Smooth muscle cell of bladder (primary cell): ENCODE data around the gene SLC46A3. TPM values are rescaled to one million over a fixed set of nuclear protein-coding genes. Genes with fewer than 3 reads are reported as not detected.

ENCODE experiments used
- total RNA-seq: library from RNA; depleted of rRNA; stranded (reverse); fragments of >200 nt; gene quantifications from 2 replicates; pipeline ENCODE4 v1.2.3, GENCODE V29; 2014

Gene SLC46A3, protein sequence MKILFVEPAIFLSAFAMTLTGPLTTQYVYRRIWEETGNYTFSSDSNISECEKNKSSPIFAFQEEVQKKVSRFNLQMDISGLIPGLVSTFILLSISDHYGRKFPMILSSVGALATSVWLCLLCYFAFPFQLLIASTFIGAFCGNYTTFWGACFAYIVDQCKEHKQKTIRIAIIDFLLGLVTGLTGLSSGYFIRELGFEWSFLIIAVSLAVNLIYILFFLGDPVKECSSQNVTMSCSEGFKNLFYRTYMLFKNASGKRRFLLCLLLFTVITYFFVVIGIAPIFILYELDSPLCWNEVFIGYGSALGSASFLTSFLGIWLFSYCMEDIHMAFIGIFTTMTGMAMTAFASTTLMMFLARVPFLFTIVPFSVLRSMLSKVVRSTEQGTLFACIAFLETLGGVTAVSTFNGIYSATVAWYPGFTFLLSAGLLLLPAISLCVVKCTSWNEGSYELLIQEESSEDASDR
- total RNA-seq: 5.8 and 6.5 TPM in 2 replicates

DNA sequence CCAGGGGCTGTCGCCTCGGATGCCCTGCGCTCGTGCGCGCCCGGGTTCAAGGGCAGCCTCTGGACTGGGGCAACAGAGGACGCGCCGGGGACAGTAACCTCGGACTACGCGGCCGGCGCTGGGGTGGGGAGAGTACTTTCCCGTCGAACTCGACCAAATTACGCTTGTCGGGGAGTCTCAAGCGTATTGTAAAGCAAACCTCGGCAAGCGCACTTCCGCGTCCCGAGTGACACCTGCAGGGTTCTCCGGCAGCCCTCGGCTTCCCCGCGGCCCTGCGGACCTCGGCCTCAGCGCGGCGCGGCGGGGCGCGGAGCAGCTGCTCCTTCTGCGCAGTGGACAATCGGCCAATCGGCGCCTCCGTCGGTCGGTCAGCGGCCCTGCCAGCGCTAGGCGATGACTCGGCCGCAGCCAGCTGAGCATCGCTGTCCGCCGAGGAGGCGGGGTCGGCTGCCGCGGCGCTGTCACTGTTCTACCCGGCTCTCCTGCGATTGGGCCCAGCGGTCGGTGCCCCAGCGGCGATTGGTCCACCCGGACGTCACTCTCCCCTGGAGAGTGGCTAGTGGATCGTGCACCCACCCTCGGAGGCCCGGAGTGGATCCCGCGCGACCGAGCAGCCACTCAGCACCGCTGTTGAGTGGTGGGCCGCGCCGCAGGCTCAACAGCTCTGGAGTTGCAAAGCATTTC, at the start of gene SLC46A3:
TSS of gene SLC46A3 (minus strand) at position 428 of the 684 bp plus-strand sequence. CDS start 972 bp downstream, outside the sequence.

DNA sequence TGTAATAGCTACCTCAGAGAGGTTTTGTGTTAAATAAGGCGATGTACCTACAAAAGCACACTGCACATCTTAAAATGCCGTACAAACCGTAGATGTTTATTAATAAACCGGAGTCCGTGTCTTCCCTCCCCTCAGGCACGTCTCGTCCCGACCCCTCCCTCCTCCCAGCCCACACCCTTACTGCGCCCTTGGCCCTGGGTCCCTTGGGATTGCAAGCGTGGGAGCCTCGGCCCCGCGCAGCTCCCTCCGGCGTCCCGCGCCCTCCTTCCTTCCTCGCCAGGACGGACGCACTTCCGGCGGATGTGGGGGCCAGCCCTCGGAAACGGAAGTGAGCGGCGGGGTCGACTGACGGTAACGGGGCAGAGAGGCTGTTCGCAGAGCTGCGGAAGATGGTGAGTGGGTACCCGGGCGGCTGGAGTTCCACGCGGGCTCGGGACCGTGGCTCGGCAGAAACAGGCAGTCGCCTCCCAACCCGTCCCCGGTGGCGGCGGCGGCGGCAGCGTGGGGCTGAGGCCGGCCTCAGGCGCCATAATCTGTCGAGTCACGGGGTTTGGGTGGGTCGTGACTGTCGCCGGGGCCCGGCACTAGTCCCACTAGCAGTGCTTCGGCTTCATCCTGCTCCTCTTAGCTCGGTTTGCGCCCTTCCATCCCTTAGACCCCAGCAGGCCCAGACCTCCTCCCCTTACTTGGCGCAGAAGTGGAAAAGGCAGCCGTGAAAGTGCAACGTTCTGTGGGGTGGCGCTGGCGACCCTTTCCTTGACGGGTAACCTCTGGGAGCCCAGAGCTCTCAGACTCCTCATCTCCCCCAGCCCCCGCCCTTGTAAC, 59.8 kb downstream of the SLC46A3 start, which contains the start of gene POMP:
TSS of gene POMP (plus strand) at position 335 of the 825 bp plus-strand sequence. CDS start at position 390, 55 bp downstream.

Other genes with a start within 250 kb of the SLC46A3 start
- 3.3 and 10.1 TPM in 2 replicates for gene FLT1, start 223.8 kb downstream of the SLC46A3 start, total RNA-seq
- gene POMP, start 59.8 kb downstream of the SLC46A3 start, total RNA-seq: 86.1 and 98.6 TPM in 2 replicates
- gene MTUS2, start 101.4 kb upstream of the SLC46A3 start, total RNA-seq: under 0.01 TPM in 1 of 2 replicates, not detected in the other